ENCODE measurements around the gene ARPC4. TPM values are rescaled to one million over a fixed set of nuclear protein-coding genes. Genes with fewer than 3 reads are reported as not detected.
A peak's percentile ranks its signal among the peaks of the same experiment; 100 is the strongest.

The ARPC4 gene
- total RNA-seq, 1 donor from 2014 or later, result 170 TPM

GRCh38 chr3:9820543-9820942 is 27.7 kb downstream of the ARPC4 start:
- Histone ChIP-seq H3K27ac (no peak overlapping the region), H3K36me3 (peaks cover 3% of the 10 kb centered on the region), H3K9me3 (no peaks in the 10 kb centered on the region), H3K4me3 (no peak overlapping the region), H3K4me1 (no peaks in the 10 kb centered on the region), H3K27me3 (ENCODE audit: low read depth) (no peaks in the 10 kb centered on the region)
- DNase-seq, result peak; percentile 18
- intact Hi-C loops (cut with DNase I), result no loop called here
- no peak for TF ChIP-seq CTCF (IDR thresholded peaks at IDR 0.05)
- ATAC-seq, result peak in 1 of 2 donors; percentile 25

GRCh38 chr3:9820946-9821345 is 28.1 kb downstream of the ARPC4 start:
- intact Hi-C loops (cut with DNase I), result no loop called here
- Histone ChIP-seq H3K27ac (no peak overlapping the region), H3K27me3 (ENCODE audit: low read depth) (no peaks in the 10 kb centered on the region), H3K4me3 (no peak overlapping the region), H3K9me3 (no peaks in the 10 kb centered on the region), H3K4me1 (no peaks in the 10 kb centered on the region), H3K36me3 (peaks cover 3% of the 10 kb centered on the region)
- ATAC-seq (peak in 1 of 2 donors; percentile 34), DNase-seq (no peak)
- TF ChIP-seq CTCF (IDR thresholded peaks at IDR 0.05), result peak; percentile 12

- intact Hi-C loops (cut with DNase I), result no loop called here
- peak in 1 of 2 donors; percentile 29 for ATAC-seq
- no peak for DNase-seq
These were observed 32.7 kb downstream of the ARPC4 start for GRCh38 chr3:9825451-9826040.

GRCh38 chr3:9826815-9827573 is 34.1 kb downstream of the ARPC4 start:
- Histone ChIP-seq H3K4me3 (no peak overlapping the region), H3K27ac (no peak overlapping the region), H3K36me3 (peaks cover 27% of the 10 kb centered on the region), H3K27me3 (ENCODE audit: low read depth) (no peaks in the 10 kb centered on the region), H3K9me3 (no peaks in the 10 kb centered on the region), H3K4me1 (no peaks in the 10 kb centered on the region)
- ATAC-seq, result peak; percentile 32 to 51
- peak; percentile 37 for DNase-seq
- TF ChIP-seq CTCF (IDR thresholded peaks at IDR 0.05), result peak; percentile 24
- intact Hi-C loops (cut with DNase I), result no loop called here

More at GRCh38 chr3:9825451-9826040, 32.7 kb downstream of the ARPC4 start:
- no peak overlapping the region for H3K4me3 ChIP-seq
- no peak for TF ChIP-seq CTCF (IDR thresholded peaks at IDR 0.05)
- H3K27ac ChIP-seq, result no peak overlapping the region
- H3K9me3 ChIP-seq, result no peaks in the 10 kb centered on the region
- H3K4me1 ChIP-seq, result no peaks in the 10 kb centered on the region
- no peaks in the 10 kb centered on the region for H3K27me3 ChIP-seq (ENCODE audit: low read depth)
- peaks cover 14% of the 10 kb centered on the region for H3K36me3 ChIP-seq

- DNase-seq, result peak; percentile 38
- Histone ChIP-seq H3K27ac (no peak overlapping the region), H3K9me3 (no peaks in the 10 kb centered on the region), H3K27me3 (ENCODE audit: low read depth) (no peaks in the 10 kb centered on the region), H3K36me3 (peaks cover 45% of the 10 kb centered on the region), H3K4me3 (no peak overlapping the region), H3K4me1 (no peaks in the 10 kb centered on the region)
- no peak for TF ChIP-seq CTCF (IDR thresholded peaks at IDR 0.05)
- intact Hi-C loops (cut with DNase I), result no loop called here
- no peak for ATAC-seq
These were observed 36.2 kb downstream of the ARPC4 start for GRCh38 chr3:9828801-9829755.
